Stimulated activated CD8-positive, alpha-beta memory T cell treated with anti-CD3 and anti-CD28 coated beads, Interleukin-4, amount 100 ng/mL, for 48 hours (primary cell): ENCODE measurements around the gene PROB1.
A peak's percentile ranks its signal among the peaks of the same experiment; 100 is the strongest.
"Not testable (repeated sequence)": the region's sequence is repeated elsewhere in the genome, so short reads cannot be mapped to it uniquely, and the experiment has no call there.

Source experiments
- DNase-seq: peaks from one replicate; pipeline ENCODE4 v3.0.0-alpha.2; 2020

PROB1 gene

GRCh38 chr5:139410993-139411828, 16.3 kb upstream of the PROB1 start:
- no peak for DNase-seq

- no peak for DNase-seq
Observed at GRCh38 chr5:139410121-139410992, 15.5 kb upstream of the PROB1 start.

GRCh38 chr5:139409116-139409515, 14.2 kb upstream of the PROB1 start:
- DNase-seq = not testable (repeated sequence)

GRCh38 chr5:139408191-139408590, 13.3 kb upstream of the PROB1 start:
- no peak for DNase-seq

GRCh38 chr5:139407517-139407916, 12.6 kb upstream of the PROB1 start:
- no peak for DNase-seq

GRCh38 chr5:139406963-139407362, 12.1 kb upstream of the PROB1 start:
- no peak for DNase-seq

- DNase-seq = no peak
Observed at GRCh38 chr5:139404484-139404840, 9.6 kb upstream of the PROB1 start.

GRCh38 chr5:139403787-139404483, 9.0 kb upstream of the PROB1 start, which contains the start of gene SPATA24:
SPATA24 (minus strand) TSS chr5:139404089; CDS start chr5:139404060, 29 bp downstream.
- peak; percentile 99 for DNase-seq

GRCh38 chr5:139403418-139403786, 8.5 kb upstream of the PROB1 start:
- no peak for DNase-seq

- DNase-seq = peak; percentile 58
Observed at GRCh38 chr5:139402561-139403158, 7.8 kb upstream of the PROB1 start.

- no peak for DNase-seq
Observed at GRCh38 chr5:139401546-139401945, 6.6 kb upstream of the PROB1 start.

- no peak for DNase-seq
Observed at GRCh38 chr5:139399501-139400121, 4.7 kb upstream of the PROB1 start.

- no peak for DNase-seq
Observed at GRCh38 chr5:139397921-139398320, 3.0 kb upstream of the PROB1 start.

GRCh38 chr5:139396691-139397090, 1.8 kb upstream of the PROB1 start:
- no peak for DNase-seq

GRCh38 chr5:139395844-139396640, 1.1 kb upstream of the PROB1 start:
- DNase-seq = no peak

- no peak for DNase-seq
Observed at GRCh38 chr5:139394123-139394653, 716 bp downstream of the PROB1 start.

GRCh38 chr5:139393497-139394122, 1.3 kb downstream of the PROB1 start:
- no peak for DNase-seq

- peak; percentile 92 for DNase-seq
Observed at GRCh38 chr5:139392678-139393496, 2.0 kb downstream of the PROB1 start.

GRCh38 chr5:139392324-139392677, 2.6 kb downstream of the PROB1 start:
- DNase-seq = peak; percentile 44
